Activated CD4-positive, alpha-beta T cell treated with anti-CD3 and anti-CD28 coated beads for 1 hour (primary cell): Measurements from ENCODE around the gene ACTA2.

Source experiments
- DNase-seq: peaks from one replicate; pipeline ENCODE4 v3.0.0-alpha.2; 2020

ACTA2 gene

DNA sequence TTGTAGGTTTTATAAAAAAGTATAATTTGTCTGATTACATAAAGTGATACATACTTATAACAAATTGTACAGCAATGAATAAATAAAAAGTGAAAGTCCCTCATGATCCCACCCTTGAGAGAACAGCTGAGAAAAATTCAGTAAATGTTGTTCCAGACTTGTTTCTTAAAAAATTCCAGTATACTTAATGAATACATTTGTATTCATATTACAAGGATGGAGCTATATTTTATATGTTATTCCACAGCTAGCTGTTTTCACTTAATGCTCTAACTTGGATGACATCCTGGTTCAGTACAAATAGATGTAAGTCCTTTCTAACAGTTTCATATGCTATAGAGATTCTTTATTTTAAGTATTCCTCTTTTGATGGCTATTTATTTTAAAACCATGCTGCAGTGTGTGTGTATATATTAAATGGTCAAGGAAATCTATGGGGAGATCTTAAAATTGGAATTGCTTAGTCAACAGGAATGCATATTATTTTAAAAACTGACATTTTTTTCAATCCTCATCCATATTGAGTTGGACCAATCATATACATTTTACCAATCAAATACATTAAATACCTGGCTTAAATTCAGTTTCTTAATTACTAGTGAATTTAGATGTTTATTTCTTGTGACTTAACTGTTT lies 63.6 kb downstream of the ACTA2 start:
- DNase-seq: no peak

DNA sequence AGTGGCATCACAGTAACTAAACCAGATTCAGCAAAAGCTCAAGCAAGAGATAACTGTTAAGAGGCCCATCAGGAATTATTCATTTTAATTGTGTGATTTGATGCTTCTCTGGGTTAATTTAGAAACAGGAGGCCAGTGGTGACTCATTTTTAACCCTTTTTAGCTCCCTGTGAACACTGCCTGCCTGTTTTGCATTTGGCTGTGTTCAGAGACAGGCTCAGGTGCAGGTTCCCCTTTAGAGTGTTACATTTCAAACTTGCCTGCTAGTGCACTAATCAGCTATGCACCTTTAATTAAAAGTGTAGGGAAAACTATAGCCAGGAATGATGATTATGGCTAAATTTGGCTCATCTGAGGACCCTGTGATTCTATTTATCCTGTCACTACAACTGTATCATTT lies 66.0 kb downstream of the ACTA2 start:
- no peak for DNase-seq
